H1 (cell line): Measurements from ENCODE around the gene ZNF619. TPM values are rescaled to one million over a fixed set of nuclear protein-coding genes. Genes with fewer than 3 reads are reported as not detected.

Source experiments
- ASH2L ChIP-seq: fragments of 200-600, 300-600 bp; sonication (generic); IDR thresholded peaks from one replicate; pipeline ENCODE4 v1.7.1; 2017; ENCODE audit warnings: low read length
- BACH1 ChIP-seq: IDR thresholded peaks from 2 replicates; pipeline ENCODE4 v1.6.1; 2012; ENCODE audit warnings: low read length, improper control_type of control experiment
- NRF1 ChIP-seq: IDR thresholded peaks from 2 replicates; pipeline ENCODE4 v1.6.1; 2011; ENCODE audit warnings: mild to moderate bottlenecking, low read depth, low read length, improper control_type of control experiment
- POLR2AphosphoS5 ChIP-seq: IDR thresholded peaks from 2 replicates; pipeline ENCODE4 v1.6.1; 2011; ENCODE audit warnings: low read depth, low read length
- RBBP5 ChIP-seq: IDR thresholded peaks from 2 replicates; pipeline ENCODE4 v1.7.1; 2012; ENCODE audit warnings: low read depth, mild to moderate bottlenecking, inconsistent platforms, low read length, moderate library complexity, borderline replicate concordance
- RNF2 ChIP-seq: fragments of 200-900, 300-1000 bp; sonication (generic); IDR thresholded peaks from 2 replicates; pipeline ENCODE4 v1.7.1; 2016; ENCODE audit warnings: borderline replicate concordance, low read depth, mild to moderate bottlenecking, antibody characterized with exemption, low read length; ENCODE audit not compliant: poor library complexity, severe bottlenecking; ENCODE audit errors: missing control alignments
- SIRT6 ChIP-seq: IDR thresholded peaks from one replicate; pipeline ENCODE4 v1.7.1; 2012; ENCODE audit warnings: low read length, inconsistent platforms
- YY1 ChIP-seq: IDR thresholded peaks from 2 replicates; pipeline ENCODE4 v1.6.1; 2011; ENCODE audit warnings: low read depth, mild to moderate bottlenecking, low read length
- polyA plus RNA-seq, 7 experiments: library from polyadenylated mRNA; depleted of rRNA in 3 of 7; stranded (reverse) in 5 of 7; unstranded in 2 of 7; fragments of >200 nt in 5 of 7; fragments of 200-250 nt in 2 of 7; gene quantifications; 1 replicate in 5 of 7; 2 replicates in 1 of 7; 4 replicates in 1 of 7; pipeline versions ENCODE4 v1.2.1 to v1.2.3, GENCODE V29; 2011 to 2013; ENCODE audit warnings: missing spikeins in 2 of 7, mixed read lengths in 2 of 7
- total RNA-seq: library from RNA; stranded (reverse); fragmentation: NEBNext Ultra II Directional; extraction: Animal tissue kit (Norgen Biotek cat#: 25700); gene quantifications from 2 replicates; pipeline ENCODE4 v1.2.1, GENCODE V29; 2021
- TF ChIP-seq, protein P1 (sequence below): fragments of 300-600 bp; sonication (generic); IDR thresholded peaks from 2 replicates; pipeline ENCODE4 v1.7.1; 2012; ENCODE audit warnings: low read length, moderate library complexity, mild to moderate bottlenecking, inconsistent platforms; ENCODE audit not compliant: insufficient replicate concordance

Gene ZNF619
- total and polyA plus RNA-seq, 2 of the 8 experiments (the other 6 are each of a cell fraction or from before 2014, with no cell fraction given), result 2.3 to 8.2 TPM

DNA sequence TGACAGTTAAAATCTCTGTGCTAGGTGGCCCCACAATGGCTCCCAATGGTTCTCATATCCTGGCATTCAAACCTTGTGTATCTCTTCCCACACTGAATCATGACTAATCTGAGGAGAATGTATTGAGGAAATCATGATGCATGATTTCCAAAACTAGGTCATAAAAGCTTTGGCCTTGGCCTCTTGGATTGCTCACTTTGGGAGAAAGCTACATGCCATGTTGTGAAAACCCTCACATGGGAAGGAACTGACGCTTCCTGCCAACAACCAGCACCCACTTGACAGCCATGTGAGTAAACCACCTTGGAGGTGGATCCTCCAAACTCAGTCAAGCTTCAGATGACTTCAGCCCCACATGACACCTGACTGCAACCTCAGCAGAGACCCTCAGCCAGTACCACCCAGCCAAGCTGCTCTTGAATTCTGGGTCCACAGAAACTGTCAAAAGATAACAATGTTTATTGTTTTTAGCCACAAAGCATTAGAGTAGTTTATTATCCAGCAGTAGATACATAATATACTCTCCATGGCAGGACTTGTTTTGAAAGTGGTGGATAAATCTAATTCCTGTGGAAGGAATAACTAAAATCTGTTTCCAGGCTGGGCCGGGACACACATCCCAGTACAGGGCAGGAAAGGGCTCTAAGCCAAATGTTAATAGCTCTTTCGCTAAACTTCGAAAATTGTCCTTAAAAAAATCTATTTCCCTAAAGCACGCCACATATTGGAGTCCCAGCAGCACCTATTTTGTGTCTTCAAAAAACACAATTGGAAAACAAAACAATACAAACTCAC lies 27.9 kb downstream of the ZNF619 start (continued):
- TF ChIP-seq RNF2 (no peak), BACH1 (no peak), POLR2AphosphoS5 (no peak), NRF1 (no peak), ASH2L (no peak), YY1 (no peak), RBBP5 (no peak), SIRT6 (no peak)
- TF ChIP-seq, protein P1, sequence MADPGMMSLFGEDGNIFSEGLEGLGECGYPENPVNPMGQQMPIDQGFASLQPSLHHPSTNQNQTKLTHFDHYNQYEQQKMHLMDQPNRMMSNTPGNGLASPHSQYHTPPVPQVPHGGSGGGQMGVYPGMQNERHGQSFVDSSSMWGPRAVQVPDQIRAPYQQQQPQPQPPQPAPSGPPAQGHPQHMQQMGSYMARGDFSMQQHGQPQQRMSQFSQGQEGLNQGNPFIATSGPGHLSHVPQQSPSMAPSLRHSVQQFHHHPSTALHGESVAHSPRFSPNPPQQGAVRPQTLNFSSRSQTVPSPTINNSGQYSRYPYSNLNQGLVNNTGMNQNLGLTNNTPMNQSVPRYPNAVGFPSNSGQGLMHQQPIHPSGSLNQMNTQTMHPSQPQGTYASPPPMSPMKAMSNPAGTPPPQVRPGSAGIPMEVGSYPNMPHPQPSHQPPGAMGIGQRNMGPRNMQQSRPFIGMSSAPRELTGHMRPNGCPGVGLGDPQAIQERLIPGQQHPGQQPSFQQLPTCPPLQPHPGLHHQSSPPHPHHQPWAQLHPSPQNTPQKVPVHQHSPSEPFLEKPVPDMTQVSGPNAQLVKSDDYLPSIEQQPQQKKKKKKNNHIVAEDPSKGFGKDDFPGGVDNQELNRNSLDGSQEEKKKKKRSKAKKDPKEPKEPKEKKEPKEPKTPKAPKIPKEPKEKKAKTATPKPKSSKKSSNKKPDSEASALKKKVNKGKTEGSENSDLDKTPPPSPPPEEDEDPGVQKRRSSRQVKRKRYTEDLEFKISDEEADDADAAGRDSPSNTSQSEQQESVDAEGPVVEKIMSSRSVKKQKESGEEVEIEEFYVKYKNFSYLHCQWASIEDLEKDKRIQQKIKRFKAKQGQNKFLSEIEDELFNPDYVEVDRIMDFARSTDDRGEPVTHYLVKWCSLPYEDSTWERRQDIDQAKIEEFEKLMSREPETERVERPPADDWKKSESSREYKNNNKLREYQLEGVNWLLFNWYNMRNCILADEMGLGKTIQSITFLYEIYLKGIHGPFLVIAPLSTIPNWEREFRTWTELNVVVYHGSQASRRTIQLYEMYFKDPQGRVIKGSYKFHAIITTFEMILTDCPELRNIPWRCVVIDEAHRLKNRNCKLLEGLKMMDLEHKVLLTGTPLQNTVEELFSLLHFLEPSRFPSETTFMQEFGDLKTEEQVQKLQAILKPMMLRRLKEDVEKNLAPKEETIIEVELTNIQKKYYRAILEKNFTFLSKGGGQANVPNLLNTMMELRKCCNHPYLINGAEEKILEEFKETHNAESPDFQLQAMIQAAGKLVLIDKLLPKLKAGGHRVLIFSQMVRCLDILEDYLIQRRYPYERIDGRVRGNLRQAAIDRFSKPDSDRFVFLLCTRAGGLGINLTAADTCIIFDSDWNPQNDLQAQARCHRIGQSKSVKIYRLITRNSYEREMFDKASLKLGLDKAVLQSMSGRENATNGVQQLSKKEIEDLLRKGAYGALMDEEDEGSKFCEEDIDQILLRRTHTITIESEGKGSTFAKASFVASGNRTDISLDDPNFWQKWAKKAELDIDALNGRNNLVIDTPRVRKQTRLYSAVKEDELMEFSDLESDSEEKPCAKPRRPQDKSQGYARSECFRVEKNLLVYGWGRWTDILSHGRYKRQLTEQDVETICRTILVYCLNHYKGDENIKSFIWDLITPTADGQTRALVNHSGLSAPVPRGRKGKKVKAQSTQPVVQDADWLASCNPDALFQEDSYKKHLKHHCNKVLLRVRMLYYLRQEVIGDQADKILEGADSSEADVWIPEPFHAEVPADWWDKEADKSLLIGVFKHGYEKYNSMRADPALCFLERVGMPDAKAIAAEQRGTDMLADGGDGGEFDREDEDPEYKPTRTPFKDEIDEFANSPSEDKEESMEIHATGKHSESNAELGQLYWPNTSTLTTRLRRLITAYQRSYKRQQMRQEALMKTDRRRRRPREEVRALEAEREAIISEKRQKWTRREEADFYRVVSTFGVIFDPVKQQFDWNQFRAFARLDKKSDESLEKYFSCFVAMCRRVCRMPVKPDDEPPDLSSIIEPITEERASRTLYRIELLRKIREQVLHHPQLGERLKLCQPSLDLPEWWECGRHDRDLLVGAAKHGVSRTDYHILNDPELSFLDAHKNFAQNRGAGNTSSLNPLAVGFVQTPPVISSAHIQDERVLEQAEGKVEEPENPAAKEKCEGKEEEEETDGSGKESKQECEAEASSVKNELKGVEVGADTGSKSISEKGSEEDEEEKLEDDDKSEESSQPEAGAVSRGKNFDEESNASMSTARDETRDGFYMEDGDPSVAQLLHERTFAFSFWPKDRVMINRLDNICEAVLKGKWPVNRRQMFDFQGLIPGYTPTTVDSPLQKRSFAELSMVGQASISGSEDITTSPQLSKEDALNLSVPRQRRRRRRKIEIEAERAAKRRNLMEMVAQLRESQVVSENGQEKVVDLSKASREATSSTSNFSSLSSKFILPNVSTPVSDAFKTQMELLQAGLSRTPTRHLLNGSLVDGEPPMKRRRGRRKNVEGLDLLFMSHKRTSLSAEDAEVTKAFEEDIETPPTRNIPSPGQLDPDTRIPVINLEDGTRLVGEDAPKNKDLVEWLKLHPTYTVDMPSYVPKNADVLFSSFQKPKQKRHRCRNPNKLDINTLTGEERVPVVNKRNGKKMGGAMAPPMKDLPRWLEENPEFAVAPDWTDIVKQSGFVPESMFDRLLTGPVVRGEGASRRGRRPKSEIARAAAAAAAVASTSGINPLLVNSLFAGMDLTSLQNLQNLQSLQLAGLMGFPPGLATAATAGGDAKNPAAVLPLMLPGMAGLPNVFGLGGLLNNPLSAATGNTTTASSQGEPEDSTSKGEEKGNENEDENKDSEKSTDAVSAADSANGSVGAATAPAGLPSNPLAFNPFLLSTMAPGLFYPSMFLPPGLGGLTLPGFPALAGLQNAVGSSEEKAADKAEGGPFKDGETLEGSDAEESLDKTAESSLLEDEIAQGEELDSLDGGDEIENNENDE, result no peak
